Natural killer cell (primary cell): Measurements from ENCODE around the gene ELP4. TPM values are rescaled to one million over a fixed set of nuclear protein-coding genes. Genes with fewer than 3 reads are reported as not detected.

ENCODE experiments used
- ATAC-seq, 3 donors: fragments of 150-1000 bp in 2 of 3; fragments of 200-7000 bp in 1 of 3; cut with Tn5 transposase; 1 replicate in 1 of 3; 2 replicates in 2 of 3; pipeline ENCODE4 v1.10.0; 2021; ENCODE audit warnings: mild to moderate bottlenecking in 2 of 3, moderate library complexity in 2 of 3
- DNase-seq, 2 donors: peaks; one replicate each; pipeline versions ENCODE4 v3.0.0 to v3.0.0-alpha.2; 2013 to 2021; ENCODE audit warnings: mixed read lengths in 1 of 2
- H3K27ac ChIP-seq: one replicate; pipeline ENCODE4 v1.5.1; 2013; ENCODE audit warnings: mild to moderate bottlenecking, low read length
- H3K27me3 ChIP-seq: one replicate; pipeline ENCODE4 v1.6.1; 2013; ENCODE audit warnings: low read length; ENCODE audit not compliant: control insufficient read depth, insufficient read depth
- H3K36me3 ChIP-seq: one replicate; pipeline ENCODE4 v1.6.1; 2013; ENCODE audit warnings: low read length; ENCODE audit not compliant: control insufficient read depth, insufficient read depth
- H3K4me1 ChIP-seq: one replicate; pipeline ENCODE4 v1.6.1; 2013; ENCODE audit warnings: low read length; ENCODE audit not compliant: control insufficient read depth, insufficient read depth
- H3K4me3 ChIP-seq: one replicate; pipeline ENCODE4 v1.5.1; 2013; ENCODE audit warnings: low read length
- H3K9me3 ChIP-seq: one replicate; pipeline ENCODE4 v1.6.1; 2013; ENCODE audit warnings: low read length; ENCODE audit not compliant: control insufficient read depth, insufficient read depth
- H3K27ac Mint-ChIP-seq, 2 donors: one replicate each; pipeline ENCODE4 v1.8.0; 2022; ENCODE audit warnings: mild to moderate bottlenecking in 2 of 2, mixed read lengths in 2 of 2, moderate library complexity in 1 of 2
- H3K27me3 Mint-ChIP-seq, 2 donors: one replicate each; pipeline ENCODE4 v1.8.0; 2022; ENCODE audit warnings: low read depth in 2 of 2, mixed read lengths in 2 of 2
- H3K36me3 Mint-ChIP-seq: one replicate; pipeline ENCODE4 v1.8.0; 2022; ENCODE audit warnings: mixed read lengths
- H3K4me1 Mint-ChIP-seq, 2 donors: one replicate each; pipeline ENCODE4 v1.8.0; 2022; ENCODE audit warnings: mixed read lengths in 2 of 2
- H3K4me3 Mint-ChIP-seq: one replicate; pipeline ENCODE4 v1.8.0; 2022; ENCODE audit warnings: mild to moderate bottlenecking, moderate library complexity, mixed read lengths
- H3K9me3 Mint-ChIP-seq, 2 donors: one replicate each; pipeline ENCODE4 v1.8.0; 2022; ENCODE audit warnings: mixed read lengths in 2 of 2
- CTCF ChIP-seq: fragments of 200-600 bp; IDR thresholded peaks from one replicate; pipeline ENCODE4 v1.8.0; 2022; ENCODE audit warnings: antibody characterized with exemption
- WGBS: methylation state at CpG from one replicate; pipeline ENCODE4 v1.1.7; 2013; ENCODE audit warnings: missing lambda C conversion rate; ENCODE audit not compliant: insufficient coverage; 5-methylcytosine and 5-hydroxymethylcytosine counted together
- intact Hi-C: fragments of 100-400 bp; cut with micrococcal nuclease; formaldehyde crosslinking; loops from one replicate; pipeline ENCODE4 v1.14.2; 2022
- total RNA-seq, 4 donors: library from RNA; stranded (reverse); fragments of 120-200 nt in 1 of 4; gene quantifications; one replicate each; pipeline versions ENCODE4 v1.2.3 to v1.2.4, GENCODE V29; 2013 to 2022

The ELP4 gene
- total RNA-seq, 3 donors from 2014 or later (not counting 1 experiment from before 2014, with no cell fraction given), result 22.8 to 29.6 (median 23.4) TPM

GRCh38 chr11:31767066-31767465 is 257.5 kb downstream of the ELP4 start:
- Mint-ChIP-seq H3K36me3 (no peaks in the 10 kb centered on the region), H3K4me1 (no peaks in the 10 kb centered on the region), H3K27me3 (no peaks in the 10 kb centered on the region), H3K4me3 (no peak overlapping the region), H3K27ac (no peak overlapping the region), H3K9me3 (no peaks in the 10 kb centered on the region)
- TF ChIP-seq CTCF, result no peak
- 100% methylated on average over 2 of the region's 3 CpGs for WGBS
- H3K4me1 ChIP-seq, result no peaks in the 10 kb centered on the region
- DNase-seq (no peak), ATAC-seq (no peak)
- no peaks in the 10 kb centered on the region for H3K36me3 ChIP-seq
- intact Hi-C loops, result no loop called here
- no peaks in the 10 kb centered on the region for H3K27me3 ChIP-seq
- no peak overlapping the region for H3K4me3 ChIP-seq
- no peaks in the 10 kb centered on the region for H3K9me3 ChIP-seq
- H3K27ac ChIP-seq, result no peak overlapping the region

- no peak for TF ChIP-seq CTCF
- no peak overlapping the region for H3K4me3 ChIP-seq
- H3K36me3 Mint-ChIP-seq, result no peaks in the 10 kb centered on the region
- no peaks in the 10 kb centered on the region for H3K4me1 Mint-ChIP-seq
- no peaks in the 10 kb centered on the region for H3K4me1 ChIP-seq
- WGBS, result 100% methylated on average over 2 of the region's 2 CpGs
- H3K27ac Mint-ChIP-seq, result no peak overlapping the region
- no peaks in the 10 kb centered on the region for H3K9me3 Mint-ChIP-seq
- no peak overlapping the region for H3K4me3 Mint-ChIP-seq
- H3K9me3 ChIP-seq, result no peaks in the 10 kb centered on the region
- H3K27ac ChIP-seq, result no peak overlapping the region
- H3K36me3 ChIP-seq, result no peaks in the 10 kb centered on the region
- H3K27me3 Mint-ChIP-seq, result no peaks in the 10 kb centered on the region
- no peak for DNase-seq
- intact Hi-C loops, result no loop called here
- no peak for ATAC-seq
- no peaks in the 10 kb centered on the region for H3K27me3 ChIP-seq
Measured at GRCh38 chr11:31767685-31768084, 258.1 kb downstream of the ELP4 start.

GRCh38 chr11:31768749-31769640 is 259.4 kb downstream of the ELP4 start:
- no peaks in the 10 kb centered on the region for H3K36me3 ChIP-seq
- intact Hi-C loops, result no loop called here
- no peak for ATAC-seq
- TF ChIP-seq CTCF, result no peak
- H3K9me3 ChIP-seq, result no peaks in the 10 kb centered on the region
- Mint-ChIP-seq H3K4me3 (no peak overlapping the region), H3K27ac (no peak overlapping the region), H3K4me1 (no peaks in the 10 kb centered on the region), H3K36me3 (no peaks in the 10 kb centered on the region), H3K9me3 (no peaks in the 10 kb centered on the region), H3K27me3 (no peaks in the 10 kb centered on the region)
- H3K27me3 ChIP-seq, result no peaks in the 10 kb centered on the region
- H3K4me1 ChIP-seq, result no peaks in the 10 kb centered on the region
- no peak overlapping the region for H3K27ac ChIP-seq
- no peak for DNase-seq
- no peak overlapping the region for H3K4me3 ChIP-seq
- 93% methylated on average over 8 of the region's 9 CpGs for WGBS
